ENCODE measurements around the gene RAB40AL. TPM values are rescaled to one million over a fixed set of nuclear protein-coding genes. Genes with fewer than 3 reads are reported as not detected.

The RAB40AL gene
- total RNA-seq, 1 donor from 2014 or later, result 0.26 TPM

DNA sequence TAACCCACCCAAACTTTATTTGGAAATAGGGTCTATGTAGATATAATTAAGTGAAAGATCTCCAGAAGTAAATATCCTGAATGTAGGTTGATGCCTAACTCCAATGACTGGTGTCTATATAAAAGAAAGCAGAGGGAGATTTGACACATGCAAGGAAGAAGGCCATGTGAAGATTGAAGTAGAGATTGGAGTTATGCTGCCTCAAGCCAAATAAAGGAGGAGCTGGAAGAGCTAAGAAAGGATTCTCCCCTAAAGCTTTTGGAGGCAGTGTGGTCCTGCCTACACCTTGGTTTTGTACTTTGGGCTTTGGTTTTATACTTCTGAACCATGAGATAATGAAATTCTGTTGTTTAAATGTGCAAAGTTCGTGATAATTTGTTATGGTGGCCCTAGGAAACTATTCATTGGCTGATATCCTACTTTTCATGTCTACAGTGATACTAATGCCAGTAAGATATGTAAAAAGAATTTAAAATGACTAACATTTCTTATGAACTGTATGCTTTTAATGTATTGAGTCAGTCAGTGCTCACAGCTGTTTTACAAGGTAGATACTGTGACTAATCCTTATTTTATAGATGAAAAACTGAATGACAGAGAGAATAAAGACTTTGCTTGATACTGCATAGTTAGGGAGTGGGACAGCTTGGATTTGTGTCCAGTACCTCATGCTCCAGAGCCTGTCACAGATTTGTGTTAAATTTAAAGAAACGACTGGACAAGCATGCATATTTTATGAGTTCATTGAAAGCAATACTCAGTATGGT lies 5.9 kb upstream of the RAB40AL start:
- DNase-seq (ENCODE audit: low read depth) (peak; percentile 47), FAIRE-seq (no peak)
- Histone ChIP-seq H3K4me3 (ENCODE audit: low read depth, low read length) (no peak overlapping the region), H3K36me3 (ENCODE audit: control insufficient read depth, insufficient read depth, low read length) (no peaks in the 10 kb centered on the region), H3K27me3 (ENCODE audit: control insufficient read depth, insufficient read depth, low read length) (no peaks in the 10 kb centered on the region)
- no peak for TF ChIP-seq CTCF (IDR thresholded peaks at IDR 0.05; ENCODE audit: insufficient read depth, low read length, severe bottlenecking)

DNA sequence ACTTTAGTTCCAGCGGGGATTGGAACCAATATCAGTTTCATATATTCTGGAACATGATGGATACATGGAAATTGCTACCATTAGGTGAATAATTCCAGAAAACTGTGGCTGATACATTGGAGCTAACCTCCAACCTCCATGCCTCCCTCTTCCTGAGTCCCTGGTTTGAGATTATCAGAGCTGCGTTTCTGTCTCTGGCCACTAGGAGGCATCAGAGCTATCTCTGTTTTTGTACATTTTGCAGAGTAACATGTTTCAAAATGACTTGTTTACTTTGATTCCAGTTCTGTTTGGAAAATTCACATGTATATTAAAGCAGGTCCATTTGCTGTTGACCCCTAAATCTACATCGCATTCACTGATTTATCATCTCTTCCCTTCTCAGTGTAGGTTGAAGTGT lies 2.4 kb upstream of the RAB40AL start:
- DNase-seq (ENCODE audit: low read depth) (peak; percentile 12), FAIRE-seq (no peak)
- no peaks in the 10 kb centered on the region for H3K36me3 ChIP-seq (ENCODE audit: control insufficient read depth, insufficient read depth, low read length)
- H3K4me3 ChIP-seq (ENCODE audit: low read depth, low read length), result no peak overlapping the region
- H3K27me3 ChIP-seq (ENCODE audit: control insufficient read depth, insufficient read depth, low read length), result no peaks in the 10 kb centered on the region
- TF ChIP-seq CTCF (IDR thresholded peaks at IDR 0.05; ENCODE audit: insufficient read depth, low read length, severe bottlenecking), result peak; percentile 65

GRCh38 chrX:102950908-102951866 lies 14.1 kb downstream of the RAB40AL start:
- H3K36me3 ChIP-seq (ENCODE audit: control insufficient read depth, insufficient read depth, low read length), result no peaks in the 10 kb centered on the region
- H3K4me3 ChIP-seq (ENCODE audit: low read depth, low read length), result no peak overlapping the region
- FAIRE-seq (no peak), DNase-seq (ENCODE audit: low read depth) (peak; percentile 39)
- H3K27me3 ChIP-seq (ENCODE audit: control insufficient read depth, insufficient read depth, low read length), result no peaks in the 10 kb centered on the region
- TF ChIP-seq CTCF (IDR thresholded peaks at IDR 0.05; ENCODE audit: insufficient read depth, low read length, severe bottlenecking), result peak; percentile 49

DNA sequence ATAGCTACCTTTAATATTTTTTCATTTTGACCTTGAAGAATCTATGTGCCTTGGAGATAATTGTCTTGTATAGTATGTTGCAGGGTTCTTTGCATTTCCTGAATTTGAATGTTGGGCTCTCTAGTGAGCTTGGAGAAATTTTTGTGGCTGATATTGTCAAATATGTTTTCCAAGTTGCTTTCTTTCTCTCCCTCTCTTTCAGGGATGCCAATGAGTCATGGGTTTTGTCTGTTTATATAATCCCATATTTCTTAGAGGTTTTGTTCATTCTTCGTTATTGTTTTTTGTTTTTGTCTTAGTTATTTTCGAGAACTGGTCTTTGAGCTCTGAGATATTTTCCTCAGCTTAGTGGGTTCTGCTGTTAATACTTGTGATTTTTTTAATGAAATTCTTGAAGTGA lies 20.7 kb downstream of the RAB40AL start:
- H3K27me3 ChIP-seq (ENCODE audit: control insufficient read depth, insufficient read depth, low read length), result no peaks in the 10 kb centered on the region
- FAIRE-seq (no peak), DNase-seq (ENCODE audit: low read depth) (no peak)
- H3K4me3 ChIP-seq (ENCODE audit: low read depth, low read length), result no peak overlapping the region
- TF ChIP-seq CTCF (IDR thresholded peaks at IDR 0.05; ENCODE audit: insufficient read depth, low read length, severe bottlenecking), result no peak
- H3K36me3 ChIP-seq (ENCODE audit: control insufficient read depth, insufficient read depth, low read length), result no peaks in the 10 kb centered on the region

DNA sequence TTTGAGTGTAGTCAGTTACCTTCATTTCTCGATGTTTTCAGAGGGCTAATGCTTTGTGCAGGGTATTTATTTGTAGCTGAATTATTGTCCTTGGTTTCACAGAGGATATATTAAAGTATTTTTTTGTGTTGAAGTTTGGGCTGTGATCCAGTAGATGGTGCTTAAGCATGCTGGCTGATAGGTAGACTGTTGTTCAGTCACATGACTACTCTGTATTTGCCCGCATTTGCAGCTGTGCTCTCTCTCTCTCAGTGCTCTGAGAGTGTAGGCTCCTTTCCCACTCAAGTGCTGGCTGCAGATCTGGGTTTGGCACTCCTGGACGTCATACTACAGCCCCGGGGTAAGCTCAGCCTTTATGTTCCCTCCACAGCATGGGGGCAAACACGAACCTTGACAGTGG lies 21.7 kb downstream of the RAB40AL start:
- no peak for FAIRE-seq

More for the DNA sequence above, 21.7 kb downstream of the RAB40AL start:
- Histone ChIP-seq H3K36me3 (ENCODE audit: control insufficient read depth, insufficient read depth, low read length) (no peaks in the 10 kb centered on the region), H3K27me3 (ENCODE audit: control insufficient read depth, insufficient read depth, low read length) (no peaks in the 10 kb centered on the region), H3K4me3 (ENCODE audit: low read depth, low read length) (no peak overlapping the region)
- DNase-seq (ENCODE audit: low read depth), result no peak
- TF ChIP-seq CTCF (IDR thresholded peaks at IDR 0.05; ENCODE audit: insufficient read depth, low read length, severe bottlenecking), result no peak

All from bronchial epithelial cell (primary cell).